ENCODE results near the gene MDH1B. TPM values are rescaled to one million over a fixed set of nuclear protein-coding genes. Genes with fewer than 3 reads are reported as not detected.
A peak's percentile ranks its signal among the peaks of the same experiment; 100 is the strongest.

Gene MDH1B
- total RNA-seq, 1 donor from 2014 or later, result 1.2 TPM

DNA sequence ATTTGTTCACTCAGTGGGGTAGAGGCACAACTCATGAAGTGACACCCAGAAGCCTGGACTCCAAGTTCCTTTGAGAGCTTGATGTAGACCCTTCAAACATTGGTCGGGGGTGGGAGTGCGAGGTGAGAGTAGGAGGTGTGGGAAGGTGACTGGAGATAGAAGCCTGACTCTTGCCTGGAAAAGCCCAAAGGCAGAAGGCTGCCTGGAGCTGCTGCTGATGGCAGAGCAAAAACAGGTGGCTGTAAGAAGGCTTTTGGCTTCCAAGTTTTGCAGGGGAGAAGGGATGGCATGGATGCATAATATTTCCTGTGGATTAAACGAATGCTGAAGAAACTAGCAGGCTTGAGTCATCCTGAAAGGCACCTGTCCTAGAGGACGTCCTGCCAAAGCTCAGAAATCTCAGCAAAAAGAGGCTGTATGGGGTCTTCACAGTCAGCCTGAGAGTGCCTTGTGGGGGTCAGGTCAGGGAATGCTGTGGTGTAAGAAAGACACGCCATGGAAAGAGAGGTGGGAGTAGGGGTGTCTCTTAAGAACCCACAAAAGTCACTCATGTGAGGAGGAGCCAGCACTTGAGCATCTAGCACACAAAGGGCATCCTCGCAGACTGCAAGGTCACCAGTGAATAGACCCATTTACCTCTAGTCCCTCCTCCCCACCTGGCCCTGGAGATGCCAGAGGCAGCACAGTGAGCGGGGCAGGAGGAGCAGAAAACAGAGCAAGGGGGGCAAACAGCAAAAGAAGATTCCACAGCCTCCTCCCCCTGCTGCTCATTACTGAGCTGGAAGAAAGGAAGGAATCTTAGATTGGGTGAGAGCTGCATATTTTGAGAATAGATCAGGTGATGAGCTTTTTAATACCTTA, 37.8 kb upstream of the MDH1B start:
- Mint-ChIP-seq H3K36me3 (ENCODE audit: unreplicated experiment) (peaks cover 3% of the 10 kb centered on the region), H3K27ac (ENCODE audit: unreplicated experiment) (no peak overlapping the region), H3K9me3 (ENCODE audit: unreplicated experiment) (no peaks in the 10 kb centered on the region), H3K4me1 (ENCODE audit: unreplicated experiment) (peaks cover 13% of the 10 kb centered on the region), H3K27me3 (ENCODE audit: unreplicated experiment) (no peaks in the 10 kb centered on the region), H3K4me3 (ENCODE audit: unreplicated experiment) (no peak overlapping the region)
- TF ChIP-seq, protein P1, sequence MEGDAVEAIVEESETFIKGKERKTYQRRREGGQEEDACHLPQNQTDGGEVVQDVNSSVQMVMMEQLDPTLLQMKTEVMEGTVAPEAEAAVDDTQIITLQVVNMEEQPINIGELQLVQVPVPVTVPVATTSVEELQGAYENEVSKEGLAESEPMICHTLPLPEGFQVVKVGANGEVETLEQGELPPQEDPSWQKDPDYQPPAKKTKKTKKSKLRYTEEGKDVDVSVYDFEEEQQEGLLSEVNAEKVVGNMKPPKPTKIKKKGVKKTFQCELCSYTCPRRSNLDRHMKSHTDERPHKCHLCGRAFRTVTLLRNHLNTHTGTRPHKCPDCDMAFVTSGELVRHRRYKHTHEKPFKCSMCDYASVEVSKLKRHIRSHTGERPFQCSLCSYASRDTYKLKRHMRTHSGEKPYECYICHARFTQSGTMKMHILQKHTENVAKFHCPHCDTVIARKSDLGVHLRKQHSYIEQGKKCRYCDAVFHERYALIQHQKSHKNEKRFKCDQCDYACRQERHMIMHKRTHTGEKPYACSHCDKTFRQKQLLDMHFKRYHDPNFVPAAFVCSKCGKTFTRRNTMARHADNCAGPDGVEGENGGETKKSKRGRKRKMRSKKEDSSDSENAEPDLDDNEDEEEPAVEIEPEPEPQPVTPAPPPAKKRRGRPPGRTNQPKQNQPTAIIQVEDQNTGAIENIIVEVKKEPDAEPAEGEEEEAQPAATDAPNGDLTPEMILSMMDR (IDR thresholded peaks at IDR 0.05), result no peak
- no peak for DNase-seq (ENCODE audit: extremely low spot score, unreplicated experiment)

DNA sequence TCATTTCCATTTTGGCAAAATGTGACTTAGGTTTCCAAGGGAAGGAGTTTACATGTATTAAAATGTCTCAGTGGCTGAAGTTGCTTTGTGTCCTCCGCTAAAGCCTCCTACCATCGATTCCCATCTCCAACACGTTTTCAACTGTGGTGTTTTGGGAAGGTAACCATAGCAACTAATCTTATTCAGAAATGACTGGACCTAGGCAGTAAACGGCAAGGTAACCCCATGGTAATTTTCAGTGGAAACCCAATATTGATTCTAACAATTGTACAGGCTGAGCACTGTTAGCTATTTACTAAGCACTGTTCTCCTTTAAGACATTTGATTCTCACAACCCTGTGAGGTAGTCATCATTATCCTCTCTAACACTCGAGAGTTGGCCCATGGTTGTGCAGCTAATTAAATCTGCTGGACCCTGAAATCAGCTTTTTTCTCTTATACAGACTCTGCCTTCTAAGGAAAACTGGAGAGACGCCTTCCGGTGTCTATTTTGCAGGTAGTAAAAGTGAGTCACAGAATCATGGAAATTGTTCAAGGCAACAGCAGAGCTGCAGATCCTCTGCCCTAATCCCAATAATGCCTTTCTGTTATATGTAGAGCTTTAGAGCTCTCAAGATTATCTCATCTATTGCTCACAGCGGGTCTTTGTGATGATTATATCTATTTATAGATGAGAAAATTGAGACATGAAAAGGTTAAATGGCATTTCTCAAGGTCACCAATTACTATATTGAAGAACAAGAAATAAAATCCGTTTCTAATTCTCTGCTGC, 36.5 kb upstream of the MDH1B start:
- no peak for DNase-seq (ENCODE audit: extremely low spot score, unreplicated experiment)
- TF ChIP-seq, protein P1 (IDR thresholded peaks at IDR 0.05), result no peak
- Mint-ChIP-seq H3K36me3 (ENCODE audit: unreplicated experiment) (peaks cover 4% of the 10 kb centered on the region), H3K9me3 (ENCODE audit: unreplicated experiment) (no peaks in the 10 kb centered on the region), H3K27ac (ENCODE audit: unreplicated experiment) (no peak overlapping the region), H3K4me3 (ENCODE audit: unreplicated experiment) (no peak overlapping the region), H3K4me1 (ENCODE audit: unreplicated experiment) (peaks cover 13% of the 10 kb centered on the region), H3K27me3 (ENCODE audit: unreplicated experiment) (no peaks in the 10 kb centered on the region)

DNA sequence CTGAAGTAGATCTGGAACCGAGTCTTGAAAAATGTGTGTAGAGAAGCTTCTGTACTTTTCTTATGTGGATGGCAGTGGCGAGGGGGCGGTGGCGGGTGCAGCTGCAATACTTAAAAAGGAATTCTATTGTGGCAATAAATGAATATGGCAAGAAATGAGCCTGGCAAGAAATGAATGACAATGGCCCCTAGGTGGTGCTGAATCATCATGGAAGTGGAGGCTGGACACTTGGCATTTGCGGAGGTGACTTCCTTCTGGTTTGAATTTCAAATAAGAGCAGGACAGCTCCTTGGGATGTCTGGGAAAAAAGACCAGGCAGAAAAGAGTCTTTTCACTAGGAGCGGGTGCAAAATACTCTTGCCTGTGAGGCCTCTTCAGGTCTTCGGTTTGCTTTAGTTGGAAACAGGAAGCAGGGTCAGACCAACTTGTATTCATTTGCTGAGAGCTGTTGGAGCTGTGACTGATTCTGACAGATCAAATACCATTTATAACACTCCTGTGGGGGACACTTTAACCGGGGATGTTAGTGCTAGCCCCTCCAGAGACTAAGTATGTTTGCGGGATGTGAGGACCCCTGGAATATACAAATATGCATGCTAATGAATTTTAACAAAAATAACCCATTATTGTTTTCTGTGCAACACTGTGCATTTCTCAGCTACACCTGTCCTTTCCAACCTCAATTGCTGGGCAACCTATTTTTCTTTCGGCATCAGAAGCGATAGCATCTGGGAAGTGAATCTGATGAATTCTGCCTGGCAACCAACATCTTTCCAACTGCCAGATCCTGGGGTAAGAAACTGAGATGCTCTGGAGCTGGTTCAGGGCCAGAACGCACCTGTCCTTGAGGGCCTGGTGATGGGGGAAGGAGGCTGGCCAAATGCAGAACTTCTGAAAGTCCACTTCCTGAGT, 35.6 kb upstream of the MDH1B start:
- no peaks in the 10 kb centered on the region for H3K27me3 Mint-ChIP-seq (ENCODE audit: unreplicated experiment)
- no peak for DNase-seq (ENCODE audit: extremely low spot score, unreplicated experiment)
- peaks cover 7% of the 10 kb centered on the region for H3K4me1 Mint-ChIP-seq (ENCODE audit: unreplicated experiment)
- TF ChIP-seq, protein P1 (IDR thresholded peaks at IDR 0.05), result peak; percentile 80
- no peak overlapping the region for H3K27ac Mint-ChIP-seq (ENCODE audit: unreplicated experiment)
- H3K4me3 Mint-ChIP-seq (ENCODE audit: unreplicated experiment), result no peak overlapping the region
- H3K9me3 Mint-ChIP-seq (ENCODE audit: unreplicated experiment), result no peaks in the 10 kb centered on the region
- H3K36me3 Mint-ChIP-seq (ENCODE audit: unreplicated experiment), result peaks cover 4% of the 10 kb centered on the region

DNA sequence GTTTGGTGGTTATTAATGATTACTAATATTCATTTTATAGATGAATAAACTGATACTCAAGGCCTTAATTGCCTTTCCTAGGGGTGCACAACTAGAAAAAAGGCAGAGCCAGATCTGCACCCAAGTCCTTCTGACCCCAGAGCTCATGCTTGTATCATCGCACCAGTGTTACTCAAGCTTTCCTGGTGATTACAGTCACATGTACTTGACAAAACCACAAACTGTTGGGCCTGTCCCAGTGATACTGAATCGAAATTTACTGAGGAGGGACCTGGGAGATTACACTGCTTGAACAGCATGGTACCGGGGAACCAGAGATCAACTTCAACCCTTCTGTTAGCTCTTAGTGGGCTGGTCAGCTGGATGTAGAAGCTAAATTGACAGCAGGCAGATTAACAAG, 34.0 kb upstream of the MDH1B start:
- Mint-ChIP-seq H3K4me3 (ENCODE audit: unreplicated experiment) (no peak overlapping the region), H3K36me3 (ENCODE audit: unreplicated experiment) (peaks cover 7% of the 10 kb centered on the region), H3K27me3 (ENCODE audit: unreplicated experiment) (no peaks in the 10 kb centered on the region), H3K4me1 (ENCODE audit: unreplicated experiment) (peaks cover 7% of the 10 kb centered on the region), H3K9me3 (ENCODE audit: unreplicated experiment) (no peaks in the 10 kb centered on the region), H3K27ac (ENCODE audit: unreplicated experiment) (no peak overlapping the region)
- TF ChIP-seq, protein P1 (IDR thresholded peaks at IDR 0.05), result no peak
- no peak for DNase-seq (ENCODE audit: extremely low spot score, unreplicated experiment)

All from osteocyte (in vitro differentiated cells).